Measurements from ENCODE around the gene MELTF.

DNA sequence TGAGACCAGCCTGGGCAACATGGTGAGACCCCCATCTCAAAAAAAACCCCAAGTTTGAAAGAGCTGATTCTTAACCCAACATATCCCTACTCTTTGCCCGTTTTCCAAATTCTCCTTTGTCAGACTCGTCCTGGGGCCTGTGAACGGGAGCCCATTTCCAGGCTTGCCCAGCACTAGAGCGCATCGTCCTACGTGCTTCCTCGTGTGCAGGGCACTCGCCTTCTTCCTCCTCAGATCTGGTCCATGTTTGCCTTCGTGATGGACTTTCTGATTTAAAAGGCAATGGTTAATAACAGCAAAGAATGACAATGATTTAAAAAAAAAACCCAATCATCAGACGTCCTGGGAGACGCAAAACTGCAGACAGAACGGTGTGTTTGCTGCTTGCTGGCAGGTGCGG lies 10.1 kb downstream of the MELTF start:
- TF ChIP-seq, protein P1, sequence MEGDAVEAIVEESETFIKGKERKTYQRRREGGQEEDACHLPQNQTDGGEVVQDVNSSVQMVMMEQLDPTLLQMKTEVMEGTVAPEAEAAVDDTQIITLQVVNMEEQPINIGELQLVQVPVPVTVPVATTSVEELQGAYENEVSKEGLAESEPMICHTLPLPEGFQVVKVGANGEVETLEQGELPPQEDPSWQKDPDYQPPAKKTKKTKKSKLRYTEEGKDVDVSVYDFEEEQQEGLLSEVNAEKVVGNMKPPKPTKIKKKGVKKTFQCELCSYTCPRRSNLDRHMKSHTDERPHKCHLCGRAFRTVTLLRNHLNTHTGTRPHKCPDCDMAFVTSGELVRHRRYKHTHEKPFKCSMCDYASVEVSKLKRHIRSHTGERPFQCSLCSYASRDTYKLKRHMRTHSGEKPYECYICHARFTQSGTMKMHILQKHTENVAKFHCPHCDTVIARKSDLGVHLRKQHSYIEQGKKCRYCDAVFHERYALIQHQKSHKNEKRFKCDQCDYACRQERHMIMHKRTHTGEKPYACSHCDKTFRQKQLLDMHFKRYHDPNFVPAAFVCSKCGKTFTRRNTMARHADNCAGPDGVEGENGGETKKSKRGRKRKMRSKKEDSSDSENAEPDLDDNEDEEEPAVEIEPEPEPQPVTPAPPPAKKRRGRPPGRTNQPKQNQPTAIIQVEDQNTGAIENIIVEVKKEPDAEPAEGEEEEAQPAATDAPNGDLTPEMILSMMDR (IDR thresholded peaks at IDR 0.05; ENCODE audit: poor library complexity, severe bottlenecking), result no peak
- TF ChIP-seq EZH2 (IDR thresholded peaks at IDR 0.05; ENCODE audit: borderline replicate concordance, insufficient read depth, low read length, poor library complexity, severe bottlenecking) (no peak), EP300 (conservative IDR thresholded peaks at IDR 0.05; ENCODE audit: poor library complexity, severe bottlenecking) (no peak), RAD21 (conservative IDR thresholded peaks at IDR 0.05) (no peak), TAF1 (IDR thresholded peaks at IDR 0.05; ENCODE audit: low read depth) (no peak)
